ENCODE data around the gene RBFOX1. TPM values are rescaled to one million over a fixed set of nuclear protein-coding genes. Genes with fewer than 3 reads are reported as not detected.

RBFOX1 gene
- total and polyA plus RNA-seq, 2 donors (not counting 1 experiment from before 2014, with no cell fraction given) = not detected

DNA sequence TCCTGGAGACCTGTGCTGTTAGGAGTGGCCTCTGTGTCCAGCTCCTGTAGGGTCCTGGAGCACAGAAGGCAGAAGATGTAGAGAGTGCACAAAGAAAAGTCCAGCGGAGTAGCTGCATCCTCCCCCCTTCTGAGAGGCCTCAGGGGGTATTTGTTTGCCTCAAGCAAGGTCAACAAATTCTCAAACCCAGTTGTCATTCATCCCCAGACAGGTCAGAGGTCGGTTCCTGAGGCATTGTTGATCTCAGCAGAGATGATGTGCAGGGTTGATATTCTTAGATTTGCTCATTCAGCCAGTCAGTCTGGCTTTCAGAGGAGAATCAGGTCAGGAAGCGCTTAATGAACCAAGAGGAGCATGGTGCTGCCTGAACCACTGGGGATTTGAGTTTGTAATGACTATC is 8.3 kb upstream of the RBFOX1 start:
- H3K27ac Mint-ChIP-seq = no peak overlapping the region
- Histone ChIP-seq H3K4me3 (ENCODE audit: control extremely low read depth in 1 of 5, extremely low read depth in 1 of 5, insufficient read depth in 1 of 5, low read depth in 2 of 5, low read length in 4 of 5) (no peak overlapping the region), H4K20me1 (ENCODE audit: control insufficient read depth, insufficient read depth, low read length, poor library complexity, severe bottlenecking) (no peaks in the 10 kb centered on the region), H3K9ac (ENCODE audit: low read length) (no peak overlapping the region), H3K36me3 (replicated peaks in 1 of 2; ENCODE audit: control extremely low read depth in 1 of 2, control insufficient read depth in 1 of 2, extremely low read depth in 1 of 2, insufficient read depth in 2 of 2, low read length in 1 of 2) (no peaks in the 10 kb centered on the region), H3K4me2 (replicated peaks; ENCODE audit: low read depth, low read length, poor library complexity, severe bottlenecking) (no peak overlapping the region), H3K27ac (ENCODE audit: low read length in 2 of 2) (no peak overlapping the region), H3K79me2 (ENCODE audit: control insufficient read depth, insufficient read depth, low read length) (no peaks in the 10 kb centered on the region), H3K4me1 (ENCODE audit: control insufficient read depth in 2 of 2, insufficient read depth in 2 of 2, low read length in 2 of 2) (no peaks in the 10 kb centered on the region), H3K9me3 (ENCODE audit: control extremely low read depth in 1 of 3, control insufficient read depth in 2 of 3, insufficient read depth in 1 of 3, low read length in 2 of 3) (peaks cover 0 to 7% (median 0%) of the 10 kb centered on the region in 3 donors), H2AFZ (ENCODE audit: insufficient read depth, low read depth, low read length, poor library complexity, severe bottlenecking) (no peak overlapping the region), H3K27me3 (replicated peaks in 1 of 4; ENCODE audit: control extremely low read depth in 1 of 4, control insufficient read depth in 3 of 4, insufficient read depth in 4 of 4, low read length in 3 of 4) (no peaks in the 10 kb centered on the region)
- no peaks in the 10 kb centered on the region for H3K4me1 Mint-ChIP-seq
- TF ChIP-seq, protein P1, sequence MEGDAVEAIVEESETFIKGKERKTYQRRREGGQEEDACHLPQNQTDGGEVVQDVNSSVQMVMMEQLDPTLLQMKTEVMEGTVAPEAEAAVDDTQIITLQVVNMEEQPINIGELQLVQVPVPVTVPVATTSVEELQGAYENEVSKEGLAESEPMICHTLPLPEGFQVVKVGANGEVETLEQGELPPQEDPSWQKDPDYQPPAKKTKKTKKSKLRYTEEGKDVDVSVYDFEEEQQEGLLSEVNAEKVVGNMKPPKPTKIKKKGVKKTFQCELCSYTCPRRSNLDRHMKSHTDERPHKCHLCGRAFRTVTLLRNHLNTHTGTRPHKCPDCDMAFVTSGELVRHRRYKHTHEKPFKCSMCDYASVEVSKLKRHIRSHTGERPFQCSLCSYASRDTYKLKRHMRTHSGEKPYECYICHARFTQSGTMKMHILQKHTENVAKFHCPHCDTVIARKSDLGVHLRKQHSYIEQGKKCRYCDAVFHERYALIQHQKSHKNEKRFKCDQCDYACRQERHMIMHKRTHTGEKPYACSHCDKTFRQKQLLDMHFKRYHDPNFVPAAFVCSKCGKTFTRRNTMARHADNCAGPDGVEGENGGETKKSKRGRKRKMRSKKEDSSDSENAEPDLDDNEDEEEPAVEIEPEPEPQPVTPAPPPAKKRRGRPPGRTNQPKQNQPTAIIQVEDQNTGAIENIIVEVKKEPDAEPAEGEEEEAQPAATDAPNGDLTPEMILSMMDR (IDR thresholded peaks at IDR 0.05) = no peak
- no peak for TF ChIP-seq EZH2 (IDR thresholded peaks at IDR 0.05; ENCODE audit: borderline replicate concordance, insufficient read depth, low read depth, low read length, poor library complexity, severe bottlenecking)
- 33% methylated on average over 2 of the region's 3 CpGs for WGBS (ENCODE audit: insufficient coverage)
- intact Hi-C loops (cut with micrococcal nuclease) = no loop called here
- ChIA-PET CTCF (no interaction called here), POLR2A (no interaction called here)
- ATAC-seq (ENCODE audit: low read depth) (no peak), DNase-seq (no peak)
- H3K4me3 Mint-ChIP-seq = no peak overlapping the region
- peaks cover 7% of the 10 kb centered on the region for H3K9me3 Mint-ChIP-seq (ENCODE audit: insufficient read depth)
- H3K27me3 Mint-ChIP-seq = no peaks in the 10 kb centered on the region

DNA sequence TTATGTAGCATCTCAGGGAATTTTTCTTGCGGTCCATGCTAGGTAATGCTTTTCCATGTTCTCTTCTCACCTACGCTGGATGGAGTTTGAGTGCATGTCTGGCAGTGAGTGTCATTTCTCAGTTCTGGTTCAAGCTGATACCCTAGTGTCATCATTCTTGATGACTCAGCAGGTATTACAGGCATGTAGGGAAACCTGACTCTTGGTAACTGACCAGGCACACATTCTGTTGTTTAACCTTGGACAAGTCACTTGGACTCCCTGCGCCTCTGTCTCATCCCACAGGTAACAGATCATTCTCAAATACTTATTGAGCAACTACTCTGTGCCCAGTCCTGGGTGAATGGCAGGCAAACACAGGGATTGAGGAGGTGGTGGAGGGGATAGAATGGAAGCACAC is 6.8 kb upstream of the RBFOX1 start:
- H3K4me1 Mint-ChIP-seq = no peaks in the 10 kb centered on the region
- Histone ChIP-seq H3K79me2 (ENCODE audit: control insufficient read depth, insufficient read depth, low read length) (no peaks in the 10 kb centered on the region), H3K4me3 (ENCODE audit: control extremely low read depth in 1 of 5, extremely low read depth in 1 of 5, insufficient read depth in 1 of 5, low read depth in 2 of 5, low read length in 4 of 5) (no peak overlapping the region), H4K20me1 (ENCODE audit: control insufficient read depth, insufficient read depth, low read length, poor library complexity, severe bottlenecking) (no peaks in the 10 kb centered on the region), H2AFZ (ENCODE audit: insufficient read depth, low read depth, low read length, poor library complexity, severe bottlenecking) (no peak overlapping the region), H3K27me3 (replicated peaks in 1 of 4; ENCODE audit: control extremely low read depth in 1 of 4, control insufficient read depth in 3 of 4, insufficient read depth in 4 of 4, low read length in 3 of 4) (no peaks in the 10 kb centered on the region), H3K4me2 (replicated peaks; ENCODE audit: low read depth, low read length, poor library complexity, severe bottlenecking) (no peak overlapping the region), H3K9ac (ENCODE audit: low read length) (no peak overlapping the region), H3K9me3 (ENCODE audit: control extremely low read depth in 1 of 3, control insufficient read depth in 2 of 3, insufficient read depth in 1 of 3, low read length in 2 of 3) (peaks cover 0 to 7% (median 0%) of the 10 kb centered on the region in 3 donors), H3K27ac (ENCODE audit: low read length in 2 of 2) (no peak overlapping the region), H3K4me1 (ENCODE audit: control insufficient read depth in 2 of 2, insufficient read depth in 2 of 2, low read length in 2 of 2) (no peaks in the 10 kb centered on the region), H3K36me3 (replicated peaks in 1 of 2; ENCODE audit: control extremely low read depth in 1 of 2, control insufficient read depth in 1 of 2, extremely low read depth in 1 of 2, insufficient read depth in 2 of 2, low read length in 1 of 2) (no peaks in the 10 kb centered on the region)
- peaks cover 4% of the 10 kb centered on the region for H3K9me3 Mint-ChIP-seq (ENCODE audit: insufficient read depth)
- H3K27ac Mint-ChIP-seq = no peak overlapping the region
- DNase-seq = no peak
- TF ChIP-seq, protein P1 (IDR thresholded peaks at IDR 0.05) = no peak
- no peak for TF ChIP-seq EZH2 (IDR thresholded peaks at IDR 0.05; ENCODE audit: borderline replicate concordance, insufficient read depth, low read depth, low read length, poor library complexity, severe bottlenecking)
- H3K27me3 Mint-ChIP-seq = no peaks in the 10 kb centered on the region
- WGBS (ENCODE audit: insufficient coverage) = 100% methylated on average over 1 of the region's 3 CpGs
- ATAC-seq (ENCODE audit: low read depth) = no peak
- ChIA-PET CTCF (no interaction called here), POLR2A (no interaction called here)
- intact Hi-C loops (cut with micrococcal nuclease) = no loop called here
- no peak overlapping the region for H3K4me3 Mint-ChIP-seq
